Left lung (tissue), 14 donors: ENCODE results near the gene ZNF138. TPM values are rescaled to one million over a fixed set of nuclear protein-coding genes. Genes with fewer than 3 reads are reported as not detected.

ENCODE experiments used
- ATAC-seq: fragments of 200-7000 bp; cut with Tn5 transposase; one replicate; pipeline ENCODE4 v1.9.1; 2020; ENCODE audit warnings: moderate library complexity
- DNase-seq, 4 donors: peaks; one replicate each; pipeline ENCODE4 v3.0.0-alpha.2; 2013 to 2020
- H3K27ac ChIP-seq, 2 donors: fragments of 200-600 bp; sonication (generic) in 1 of 2; one replicate each; pipeline versions ENCODE4 v1.5.0 to v1.8.0; 2020 to 2021
- H3K27me3 ChIP-seq, 2 donors: fragments of 200-600 bp; sonication (generic) in 1 of 2; one replicate each; pipeline versions ENCODE4 v1.5.0 to v1.8.0; 2020 to 2021
- H3K36me3 ChIP-seq, 2 donors: fragments of 200-600 bp; sonication (generic) in 1 of 2; one replicate each; pipeline versions ENCODE4 v1.5.0 to v1.8.0; 2020 to 2021
- H3K4me1 ChIP-seq, 2 donors: fragments of 200-600 bp; one replicate each; pipeline ENCODE4 v1.8.0; 2021
- H3K4me3 ChIP-seq, 2 donors: fragments of 200-600 bp; sonication (generic) in 1 of 2; one replicate each; pipeline versions ENCODE4 v1.5.0 to v1.8.0; 2020 to 2021; ENCODE audit warnings: mild to moderate bottlenecking in 1 of 2
- H3K9me3 ChIP-seq, 2 donors: fragments of 200-600 bp; sonication (generic) in 1 of 2; one replicate each; pipeline versions ENCODE4 v1.5.0 to v1.8.0; 2020 to 2021
- intact Hi-C, 2 donors: fragments of 100-400 bp; cut with DNase I; formaldehyde crosslinking; loops; one replicate each; pipeline versions ENCODE4 v1.11.2 to v1.14.2; 2022
- long read RNA-seq, 12 donors: library from polyadenylated mRNA in 2 of 12; unstranded in 2 of 12; transcript quantifications; one replicate each; pipeline ENCODE4 v2.0.0 and lab custom pipeline, GENCODE V29; 2019 to 2026
- polyA plus RNA-seq, 6 donors: library from polyadenylated mRNA; unstranded; fragments of 120-200 nt; gene quantifications; one replicate each; pipeline ENCODE4 v1.2.1, GENCODE V29; 2013; ENCODE audit not compliant: insufficient read length in 6 of 6
- total RNA-seq, 2 donors: library from RNA; stranded (reverse); fragmentation: NEBNext Ultra II Directional; extraction: Animal tissue kit (Norgen Biotek cat#: 25700); gene quantifications; one replicate each; pipeline ENCODE4 v1.2.1, GENCODE V29; 2021
- TF ChIP-seq, protein P1 (sequence below), 2 donors: fragments of 200-600 bp; sonication (generic) in 1 of 2; IDR thresholded peaks; one replicate each; pipeline versions ENCODE4 v1.5.0 to v1.8.0; 2021; ENCODE audit warnings: antibody characterized with exemption in 2 of 2
- donor health status: DM: no; HTN: yes; CAD: no.
- donor health status: DM: no; HTN: no; CAD: no.

The ZNF138 gene
- 1 to 10 TPM; 6.0 to 6.6 TPM for total RNA-seq
- 10 to 100 TPM; 15.5 to 19.4 (median 18.0) TPM for polyA plus RNA-seq
- long read RNA-seq, donor 1, partial matches to known transcripts: 0 of 7 reads
- long read RNA-seq, donor 1, other reads (novel, unspliced or antisense): 0 of 7 reads
- long read RNA-seq, donor 2, transcript ZNF138-203 (2 exons, 2,308 nt): major isoform, 5 of 8 reads
- long read RNA-seq, donor 2, partial matches to known transcripts: 0 of 8 reads
- long read RNA-seq, donor 2, other reads (novel, unspliced or antisense): 0 of 8 reads
- long read RNA-seq, donor 3, partial matches to known transcripts: 0 of 5 reads
- long read RNA-seq, donor 3, other reads (novel, unspliced or antisense): 0 of 5 reads
- long read RNA-seq, donor 4, partial matches to known transcripts: 0 of 2 reads
- long read RNA-seq, donor 4, other reads (novel, unspliced or antisense): 2 of 2 reads
- long read RNA-seq, donor 5, transcript ZNF138-203 (2 exons, 2,308 nt): major isoform, 5 of 8 reads
- long read RNA-seq, donor 5, partial matches to known transcripts: 0 of 8 reads
- long read RNA-seq, donor 5, other reads (novel, unspliced or antisense): 0 of 8 reads
- long read RNA-seq, donor 6, transcript ZNF138-203 (2 exons, 2,308 nt): major isoform, 8 of 12 reads
- long read RNA-seq, donor 6, partial matches to known transcripts: 0 of 12 reads
- long read RNA-seq, donor 6, other reads (novel, unspliced or antisense): 0 of 12 reads
- long read RNA-seq, donor 7, partial matches to known transcripts: 0 of 2 reads
- long read RNA-seq, donor 7, other reads (novel, unspliced or antisense): 0 of 2 reads
- long read RNA-seq, donor 8, transcript ZNF138-203 (2 exons, 2,308 nt): major isoform, 6 of 8 reads
- long read RNA-seq, donor 8, partial matches to known transcripts: 0 of 8 reads
- long read RNA-seq, donor 8, other reads (novel, unspliced or antisense): 0 of 8 reads
- long read RNA-seq, donor 9: 0 reads
- long read RNA-seq, donor 10, partial matches to known transcripts: 0 of 2 reads
- long read RNA-seq, donor 10, other reads (novel, unspliced or antisense): 0 of 2 reads
- long read RNA-seq, donor 11, transcript ZNF138-203 (2 exons, 2,308 nt): major isoform, 13 of 20 reads
- long read RNA-seq, donor 11, partial matches to known transcripts: 0 of 20 reads
- long read RNA-seq, donor 11, other reads (novel, unspliced or antisense): 0 of 20 reads
- long read RNA-seq, donor 12, partial matches to known transcripts: 0 of 5 reads
- long read RNA-seq, donor 12, other reads (novel, unspliced or antisense): 0 of 5 reads

DNA sequence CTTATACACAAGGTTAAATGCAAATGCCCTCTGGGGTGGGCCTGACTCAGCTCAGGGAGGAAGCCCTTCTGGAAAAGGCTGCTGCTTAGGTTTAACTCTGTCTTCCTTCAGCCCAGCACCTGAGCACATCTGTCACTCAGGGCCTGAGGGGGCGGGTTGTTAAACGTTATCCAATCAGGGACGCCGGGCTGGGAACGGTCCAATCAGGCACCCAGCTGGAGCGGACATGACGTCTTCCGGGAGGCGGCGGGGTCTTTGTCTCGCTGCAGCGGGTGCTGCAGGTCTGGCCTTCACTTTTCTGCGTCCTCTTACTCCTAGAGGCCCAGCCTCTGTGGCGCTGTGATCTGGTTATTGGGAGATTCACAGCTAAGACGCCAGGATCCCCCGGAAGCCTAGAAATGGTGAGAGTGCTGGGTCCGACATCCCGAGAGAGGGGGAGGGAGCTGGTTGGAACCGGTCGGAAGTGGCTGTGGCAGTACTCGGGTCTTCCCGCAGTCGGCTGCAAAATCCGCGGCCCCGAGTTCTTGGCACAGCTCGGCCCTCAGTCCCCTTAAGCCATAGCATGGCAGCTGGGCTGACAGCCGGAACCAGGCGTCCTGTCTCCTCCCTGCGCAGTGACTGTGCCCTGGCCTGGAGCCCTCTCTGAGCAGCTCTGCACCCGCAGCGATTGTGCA, at the start of gene ZNF138:
Gene ZNF138, plus strand, starts transcription at position 258 of the 674 bp plus-strand sequence. Its CDS starts 141 bp downstream, at position 399.
- intact Hi-C loops: no loop called here
- ATAC-seq: peak; percentile 100
- peak within 1 kb of the TSS; percentile 75 to 79 for H3K4me3 ChIP-seq
- peak within 1 kb of the TSS; percentile 72 to 85 for H3K27ac ChIP-seq
- DNase-seq: peak; percentile 92 to 96 (median 94)
- peaks cover 0 to 15% of the 10 kb centered on the region in 2 donors for H3K4me1 ChIP-seq
- TF ChIP-seq, protein P1, sequence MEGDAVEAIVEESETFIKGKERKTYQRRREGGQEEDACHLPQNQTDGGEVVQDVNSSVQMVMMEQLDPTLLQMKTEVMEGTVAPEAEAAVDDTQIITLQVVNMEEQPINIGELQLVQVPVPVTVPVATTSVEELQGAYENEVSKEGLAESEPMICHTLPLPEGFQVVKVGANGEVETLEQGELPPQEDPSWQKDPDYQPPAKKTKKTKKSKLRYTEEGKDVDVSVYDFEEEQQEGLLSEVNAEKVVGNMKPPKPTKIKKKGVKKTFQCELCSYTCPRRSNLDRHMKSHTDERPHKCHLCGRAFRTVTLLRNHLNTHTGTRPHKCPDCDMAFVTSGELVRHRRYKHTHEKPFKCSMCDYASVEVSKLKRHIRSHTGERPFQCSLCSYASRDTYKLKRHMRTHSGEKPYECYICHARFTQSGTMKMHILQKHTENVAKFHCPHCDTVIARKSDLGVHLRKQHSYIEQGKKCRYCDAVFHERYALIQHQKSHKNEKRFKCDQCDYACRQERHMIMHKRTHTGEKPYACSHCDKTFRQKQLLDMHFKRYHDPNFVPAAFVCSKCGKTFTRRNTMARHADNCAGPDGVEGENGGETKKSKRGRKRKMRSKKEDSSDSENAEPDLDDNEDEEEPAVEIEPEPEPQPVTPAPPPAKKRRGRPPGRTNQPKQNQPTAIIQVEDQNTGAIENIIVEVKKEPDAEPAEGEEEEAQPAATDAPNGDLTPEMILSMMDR (IDR thresholded peaks at IDR 0.05): no peak
- no peaks in the 10 kb centered on the region for H3K27me3 ChIP-seq
- H3K36me3 ChIP-seq: peaks cover 0 to 15% of the 10 kb centered on the region in 2 donors
- no peaks in the 10 kb centered on the region for H3K9me3 ChIP-seq

DNA sequence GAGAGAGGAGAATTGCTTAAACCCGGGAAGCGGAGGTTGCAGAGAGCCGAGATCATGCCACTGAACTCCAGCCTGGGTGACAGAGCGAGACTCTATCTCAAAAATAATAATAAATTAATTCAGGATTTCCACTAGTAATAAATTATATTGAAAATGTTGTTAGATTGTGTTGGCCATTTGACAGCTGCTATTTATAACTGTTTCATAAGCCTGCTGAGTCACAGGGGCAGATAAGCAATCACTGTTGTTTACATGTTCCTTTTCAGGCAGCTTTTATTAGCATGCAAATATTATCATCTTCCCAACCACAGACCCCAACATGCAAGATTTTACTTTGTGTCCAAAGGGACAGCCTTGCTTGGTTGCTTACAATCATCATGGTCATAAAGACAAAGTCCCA, 49.5 kb upstream of the ZNF138 start:
- ATAC-seq: no peak
- TF ChIP-seq, protein P1 (IDR thresholded peaks at IDR 0.05): no peak
- peaks cover 0 to 59% of the 10 kb centered on the region in 2 donors for H3K9me3 ChIP-seq
- no peaks in the 10 kb centered on the region for H3K4me1 ChIP-seq
- intact Hi-C loops: no loop called here
- H3K27ac ChIP-seq: no peak overlapping the region
- no peak overlapping the region for H3K4me3 ChIP-seq
- no peaks in the 10 kb centered on the region for H3K36me3 ChIP-seq
- no peaks in the 10 kb centered on the region for H3K27me3 ChIP-seq
- DNase-seq: no peak

DNA sequence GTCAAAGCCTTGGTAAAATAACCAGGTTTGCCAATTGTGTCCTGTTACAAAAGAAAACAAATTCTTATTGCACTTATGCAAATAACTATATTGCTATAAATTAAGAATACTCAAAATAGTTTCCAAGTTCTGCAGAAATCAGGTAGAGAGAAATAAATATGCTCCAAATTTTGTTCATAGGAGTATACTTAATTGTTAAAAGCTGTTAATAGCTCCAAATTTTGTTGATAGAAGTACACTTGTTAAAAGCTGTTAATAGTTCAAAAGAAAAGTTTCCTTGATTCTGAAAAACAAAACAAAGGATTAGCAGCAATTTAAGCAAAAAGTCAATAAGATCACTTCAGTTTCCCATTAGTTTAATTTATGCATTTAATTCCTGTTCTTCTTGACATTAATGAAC, 46.4 kb upstream of the ZNF138 start:
- DNase-seq (no peak), ATAC-seq (no peak)
- no peak overlapping the region for H3K27ac ChIP-seq
- no peak overlapping the region for H3K4me3 ChIP-seq
- intact Hi-C loops: no loop called here
- H3K36me3 ChIP-seq: no peaks in the 10 kb centered on the region
- H3K27me3 ChIP-seq: no peaks in the 10 kb centered on the region
- peaks cover 0 to 40% of the 10 kb centered on the region in 2 donors for H3K9me3 ChIP-seq
- H3K4me1 ChIP-seq: no peaks in the 10 kb centered on the region
- TF ChIP-seq, protein P1 (IDR thresholded peaks at IDR 0.05): no peak

DNA sequence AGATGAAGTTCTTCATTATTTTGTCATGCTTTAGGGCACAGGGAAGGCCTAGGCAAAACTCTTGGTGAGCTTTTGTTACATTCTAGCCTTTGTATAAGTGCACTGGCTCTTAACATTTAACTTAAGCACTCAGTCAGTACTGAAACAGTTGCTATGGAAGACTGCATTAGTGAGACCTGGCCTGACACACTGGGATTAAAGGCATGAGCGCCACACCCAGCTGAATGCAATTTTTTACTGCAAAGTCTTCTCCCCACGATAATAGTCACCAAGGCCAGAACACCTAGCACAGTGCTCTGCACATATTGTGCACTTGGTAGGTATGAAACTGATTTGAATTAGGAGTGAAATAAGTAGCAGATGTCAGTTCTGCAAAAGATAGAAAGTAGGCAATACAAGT, 41.2 kb upstream of the ZNF138 start:
- TF ChIP-seq, protein P1 (IDR thresholded peaks at IDR 0.05): no peak
- no peaks in the 10 kb centered on the region for H3K27me3 ChIP-seq
- H3K4me3 ChIP-seq: no peak overlapping the region
- peaks cover 0 to 20% of the 10 kb centered on the region in 2 donors for H3K9me3 ChIP-seq
- no peaks in the 10 kb centered on the region for H3K36me3 ChIP-seq
- no peak overlapping the region for H3K27ac ChIP-seq
- no peak for DNase-seq
- no peak for ATAC-seq
- intact Hi-C loops: no loop called here
- no peaks in the 10 kb centered on the region for H3K4me1 ChIP-seq
